ENCODE data around the gene SFSWAP. TPM values are rescaled to one million over a fixed set of nuclear protein-coding genes. Genes with fewer than 3 reads are reported as not detected.

The SFSWAP gene
- total and polyA plus RNA-seq, 2 of the 8 experiments (the other 6 are each of a cell fraction or from before 2014, with no cell fraction given), result 36.5 to 49.5 TPM

- TF ChIP-seq CHD7 (IDR thresholded peaks at IDR 0.05; ENCODE audit: insufficient replicate concordance, low read length) (no peak), TAF1 (IDR thresholded peaks at IDR 0.05; ENCODE audit: low read depth, low read length) (no peak), BACH1 (IDR thresholded peaks at IDR 0.05; ENCODE audit: low read length) (no peak), CTCF (IDR thresholded peaks at IDR 0.05; ENCODE audit: control extremely low read depth in 1 of 3, insufficient read depth in 1 of 3, low read depth in 1 of 3, low read length in 3 of 3) (no peak), NRF1 (IDR thresholded peaks at IDR 0.05; ENCODE audit: low read depth, low read length) (no peak)
These were observed 83.2 kb downstream of the SFSWAP start (continued) for GRCh38 chr12:131794061-131794460.
